ACHN (cell line): ENCODE data around the gene GPER1.
A peak's percentile ranks its signal among the peaks of the same experiment; 100 is the strongest.

Source experiments
- DNase-seq: peaks from one replicate; pipeline ENCODE4 v3.0.0-alpha.2; 2015
- in situ Hi-C: cut with HindIII; loops from 2 replicates; pipeline ENCODE4 v1.10.0; 2017; ENCODE audit warnings: low sequenced_read_pairs, low pct_ligation_motif_present, low pct_unique_long_range_greater_than_20kb

Gene GPER1

DNA sequence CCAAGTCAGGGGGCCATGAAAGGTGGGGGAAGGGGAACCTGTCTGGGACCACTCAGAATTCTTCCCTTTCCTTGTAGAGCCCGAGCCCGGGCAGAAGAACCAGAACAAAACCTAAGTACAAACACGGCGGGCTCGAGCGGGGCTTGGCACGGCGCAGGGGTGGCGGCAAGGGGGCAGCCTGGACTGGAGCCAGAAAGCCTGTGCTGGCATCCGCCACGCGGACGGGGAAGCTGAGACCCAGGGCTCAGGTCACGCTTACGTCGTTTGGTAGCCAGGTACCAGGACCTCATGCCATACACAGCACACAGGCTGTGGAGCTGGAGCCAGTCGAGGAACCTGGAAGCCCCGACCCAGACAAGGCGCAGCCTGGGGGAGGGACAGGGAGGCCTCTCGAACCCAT is 6.6 kb upstream of the GPER1 start:
- no peak for DNase-seq
- in situ Hi-C loops: no loop called here

DNA sequence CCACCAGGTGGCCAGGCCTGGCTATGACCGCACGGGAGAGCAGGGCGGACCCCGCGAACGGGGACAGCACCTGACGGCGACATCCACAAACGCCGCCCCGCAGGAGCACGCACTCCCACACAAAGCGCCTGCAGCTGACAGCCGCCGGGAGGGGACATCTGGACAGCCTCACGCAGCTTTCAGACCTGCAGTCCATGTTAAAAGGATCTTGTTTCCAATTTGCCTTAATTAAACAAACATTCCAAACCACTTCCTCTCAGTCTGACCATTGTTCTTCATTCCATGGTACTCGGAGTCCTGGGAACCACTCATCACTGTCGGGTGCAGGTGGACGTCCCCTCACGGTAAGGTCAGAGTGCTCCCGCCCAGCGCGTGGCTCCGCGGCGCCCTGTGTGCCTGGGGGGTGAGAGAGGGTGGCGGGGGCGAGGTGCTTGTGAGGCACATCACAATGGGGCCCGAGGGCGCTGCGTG is 5.9 kb upstream of the GPER1 start:
- no peak for DNase-seq
- in situ Hi-C loops: no loop called here

DNA sequence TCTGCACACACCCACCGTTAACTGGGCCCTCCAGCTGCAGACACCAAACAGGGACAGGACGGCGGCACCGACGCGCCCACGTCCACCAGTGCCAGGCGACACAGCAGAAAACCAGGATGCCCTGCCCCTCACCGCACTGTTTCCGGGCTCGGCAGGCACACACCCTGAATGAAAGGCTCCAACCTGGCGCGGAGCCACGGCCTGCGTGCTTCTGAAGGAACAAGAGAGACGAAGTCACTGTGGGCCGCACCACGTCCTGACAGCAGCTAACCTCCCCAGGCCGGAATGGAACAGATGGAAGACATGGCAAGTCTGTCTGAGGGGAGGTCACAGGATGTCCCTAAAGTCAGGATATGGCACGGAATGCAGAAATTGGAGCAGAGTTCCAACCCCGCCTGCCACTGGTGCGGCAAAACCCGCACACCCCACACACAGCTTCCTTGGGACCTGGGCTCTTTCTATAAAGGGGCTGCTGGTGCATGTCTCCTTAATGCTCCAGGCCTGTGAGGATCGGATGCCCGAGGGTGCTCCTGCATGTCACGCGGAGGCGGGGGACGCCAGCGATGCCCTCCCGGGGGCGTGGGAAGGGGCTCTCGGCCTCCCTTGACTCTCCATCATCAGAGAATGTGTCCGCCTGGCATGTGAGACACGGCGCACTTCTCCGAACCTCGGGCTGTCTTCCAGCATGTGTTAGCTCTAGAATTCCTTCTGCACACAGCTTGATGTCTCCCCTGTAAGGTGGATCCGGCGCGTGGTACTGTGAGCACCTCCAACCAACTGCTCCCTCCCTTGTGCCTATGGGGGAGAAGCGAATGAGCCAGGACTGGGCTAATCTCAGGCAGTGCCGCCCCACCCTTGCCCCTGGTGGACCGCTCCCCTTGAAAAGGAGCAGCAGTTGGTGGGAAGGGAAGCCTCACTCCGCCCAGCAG is 3.9 kb upstream of the GPER1 start:
- no peak for DNase-seq
- in situ Hi-C loops: no loop called here

DNA sequence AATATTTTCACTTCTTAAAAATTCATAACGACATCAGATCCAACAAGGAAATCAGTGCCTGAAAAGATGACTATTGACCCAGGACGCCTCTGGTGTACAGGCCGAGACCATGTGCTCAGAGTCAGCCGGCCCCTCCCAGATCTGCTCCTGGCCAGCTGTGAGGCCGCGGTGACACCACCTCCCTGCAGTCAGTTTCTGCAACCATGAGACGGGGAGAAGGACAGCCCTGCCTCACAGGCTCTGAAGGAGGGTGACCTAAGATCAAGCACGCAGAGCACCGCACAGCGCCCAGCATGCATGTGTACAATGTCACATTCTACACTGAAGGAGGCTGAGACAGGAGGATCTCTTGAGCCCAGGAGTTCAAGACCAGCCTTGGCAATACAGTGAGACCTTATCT is 2.6 kb upstream of the GPER1 start:
- DNase-seq: no peak
- in situ Hi-C loops: no loop called here

DNA sequence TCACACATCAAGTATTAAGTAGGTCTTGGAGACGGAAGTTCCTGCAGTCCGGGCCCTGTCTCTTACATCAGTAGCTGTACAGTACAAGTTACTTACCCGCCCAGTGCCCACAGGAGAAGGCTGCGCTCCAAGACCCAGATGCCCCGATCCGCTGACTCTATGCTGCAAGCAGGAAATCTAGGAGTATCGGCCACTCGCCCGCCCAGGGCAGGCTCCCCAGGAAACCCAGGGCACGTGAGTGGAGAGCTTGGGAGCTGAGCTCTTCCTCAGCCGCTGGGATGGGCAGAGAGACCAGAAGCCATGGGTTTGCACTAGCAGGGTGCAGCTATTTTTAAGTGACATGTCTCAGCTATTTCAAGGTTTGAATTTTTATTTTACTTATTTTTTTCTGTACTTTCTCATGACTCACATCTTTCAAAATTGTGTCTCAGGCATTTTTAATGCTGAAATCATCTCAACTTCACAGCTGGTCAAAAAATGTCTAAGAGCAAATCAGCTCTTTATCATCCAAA is 1.9 kb upstream of the GPER1 start:
- no peak for DNase-seq
- in situ Hi-C loops: no loop called here

DNA sequence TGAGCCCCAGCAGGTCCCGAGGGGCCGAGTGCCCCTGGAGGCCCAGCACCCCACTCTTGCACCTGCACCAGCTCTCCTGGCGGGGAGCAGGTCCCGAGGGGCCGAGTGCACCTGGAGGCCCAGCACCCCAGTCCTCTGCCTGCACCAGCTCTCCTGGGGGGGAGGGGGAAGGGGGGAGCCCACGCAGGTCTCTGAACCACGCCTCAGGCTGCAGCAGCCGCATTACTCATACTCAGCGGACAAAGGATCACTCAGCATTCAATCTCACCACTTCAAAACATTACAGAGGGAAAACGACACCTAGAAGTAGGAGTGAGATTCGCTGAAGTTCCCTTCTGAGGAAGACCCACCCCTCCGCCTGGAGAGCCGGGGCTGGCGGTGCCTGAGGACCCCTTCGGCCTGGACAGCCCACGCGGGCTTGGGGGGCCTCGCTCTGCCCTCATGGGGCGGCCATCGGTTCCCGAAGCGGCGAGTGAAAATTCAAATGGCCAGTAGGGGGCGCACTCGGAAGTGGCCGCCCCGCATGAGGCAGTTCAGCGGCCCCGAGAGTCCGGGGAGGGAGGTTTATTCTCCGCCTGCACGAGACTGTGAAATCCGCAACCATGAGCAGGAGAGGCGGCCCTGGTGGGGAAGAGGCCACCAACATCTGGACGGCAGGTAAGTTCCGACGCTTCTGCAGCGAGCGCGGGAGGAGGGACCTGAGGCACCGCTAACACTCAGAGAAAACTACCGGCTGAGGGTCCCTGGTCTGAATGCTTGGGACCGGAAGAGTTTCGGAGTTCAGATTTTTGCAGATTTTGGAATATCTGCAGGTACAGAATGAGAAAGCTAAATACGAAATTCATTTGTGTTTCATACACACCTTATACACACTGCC is 1.1 kb upstream of the GPER1 start:
- in situ Hi-C loops: no loop called here
- peak; percentile 77 for DNase-seq

DNA sequence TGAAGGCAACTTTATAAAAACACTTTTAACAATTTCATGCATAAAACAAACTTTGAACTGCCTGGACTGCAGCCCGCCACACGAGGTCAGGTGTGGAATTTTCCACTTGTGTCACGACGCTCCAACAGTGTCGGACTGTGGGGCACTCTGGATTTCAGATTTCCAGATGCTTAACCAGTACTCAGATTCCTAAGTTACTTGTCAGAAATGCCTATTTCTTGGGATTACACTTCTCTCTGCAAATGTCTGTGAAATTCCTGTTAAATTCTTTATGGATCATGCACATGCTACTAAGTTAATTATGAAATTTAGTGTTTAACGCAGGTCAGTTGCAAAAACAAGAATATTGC is 473 bp upstream of the GPER1 start:
- in situ Hi-C loops: no loop called here
- DNase-seq: no peak

DNA sequence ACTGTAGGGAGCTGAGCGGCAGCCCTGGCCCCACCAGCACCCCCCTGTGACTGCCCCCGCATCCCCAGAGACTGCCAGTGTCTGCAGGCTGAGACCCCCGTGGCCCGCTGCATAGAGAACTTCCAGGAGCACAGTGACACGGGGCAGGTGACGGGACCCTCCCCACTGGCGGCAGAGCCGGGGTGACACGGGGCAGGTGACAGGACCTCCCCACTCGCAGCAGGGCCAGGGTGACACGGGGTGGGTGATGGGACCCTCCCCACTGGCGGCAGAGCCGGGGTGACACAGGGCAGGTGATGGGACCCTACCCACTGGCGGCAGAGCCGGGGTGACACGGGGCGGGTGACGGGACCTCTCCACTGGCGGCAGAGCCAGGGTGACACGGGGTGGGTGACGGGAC is 2.3 kb downstream of the GPER1 start:
- no peak for DNase-seq
- in situ Hi-C loops: no loop called here

DNA sequence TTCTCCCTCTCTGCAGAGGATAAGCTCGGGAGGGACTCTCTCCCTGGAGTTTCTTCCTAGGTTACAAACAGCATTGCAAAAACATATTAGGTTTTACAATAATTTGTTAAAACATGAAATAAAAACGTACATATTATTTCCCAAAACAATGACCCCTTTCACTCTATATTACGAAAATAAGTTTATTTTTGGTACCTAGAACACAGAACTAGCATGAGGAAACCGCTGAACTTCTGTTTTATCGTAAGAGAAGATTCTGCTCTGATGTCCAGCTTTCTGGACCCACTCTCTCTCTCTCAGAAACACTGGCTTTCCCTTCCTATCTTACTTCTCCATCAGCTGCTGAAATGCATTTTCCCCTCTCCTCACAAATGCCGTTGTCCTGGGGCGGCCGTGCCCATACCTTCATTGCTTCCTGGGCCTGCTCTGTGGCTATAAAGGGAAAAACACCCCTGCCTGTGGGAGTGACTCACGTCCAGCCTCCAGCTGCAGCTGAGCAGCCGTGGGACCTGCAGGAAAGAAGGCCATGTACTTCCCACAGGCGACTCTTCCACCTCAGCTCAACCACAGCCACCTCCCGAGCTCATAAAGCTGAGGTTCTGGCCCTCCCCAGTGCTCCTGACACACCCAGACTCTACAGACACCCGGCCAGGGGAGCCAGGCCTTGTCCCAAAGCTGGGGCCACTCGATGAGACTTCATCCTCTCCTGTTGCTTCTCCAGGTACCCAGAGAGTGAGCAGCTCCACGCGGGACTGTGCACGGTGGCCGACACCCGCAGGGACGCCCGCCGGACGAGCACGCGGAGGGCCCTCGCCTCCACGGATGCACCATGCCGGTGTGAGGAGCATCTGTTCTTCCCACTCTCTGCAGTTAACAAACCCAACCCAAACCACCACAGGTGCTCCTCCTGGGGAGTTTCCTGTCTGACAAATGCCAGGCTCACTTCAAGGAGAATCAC is 3.1 kb downstream of the GPER1 start:
- in situ Hi-C loops: no loop called here
- no peak for DNase-seq

DNA sequence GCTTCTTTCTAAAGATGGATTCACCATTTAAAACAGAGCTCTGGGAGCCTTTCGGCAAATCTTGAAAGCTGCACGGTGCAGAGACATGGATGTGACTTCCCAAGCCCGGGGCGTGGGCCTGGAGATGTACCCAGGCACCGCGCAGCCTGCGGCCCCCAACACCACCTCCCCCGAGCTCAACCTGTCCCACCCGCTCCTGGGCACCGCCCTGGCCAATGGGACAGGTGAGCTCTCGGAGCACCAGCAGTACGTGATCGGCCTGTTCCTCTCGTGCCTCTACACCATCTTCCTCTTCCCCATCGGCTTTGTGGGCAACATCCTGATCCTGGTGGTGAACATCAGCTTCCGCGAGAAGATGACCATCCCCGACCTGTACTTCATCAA is 3.7 kb downstream of the GPER1 start:
- in situ Hi-C loops: no loop called here
- DNase-seq: no peak

DNA sequence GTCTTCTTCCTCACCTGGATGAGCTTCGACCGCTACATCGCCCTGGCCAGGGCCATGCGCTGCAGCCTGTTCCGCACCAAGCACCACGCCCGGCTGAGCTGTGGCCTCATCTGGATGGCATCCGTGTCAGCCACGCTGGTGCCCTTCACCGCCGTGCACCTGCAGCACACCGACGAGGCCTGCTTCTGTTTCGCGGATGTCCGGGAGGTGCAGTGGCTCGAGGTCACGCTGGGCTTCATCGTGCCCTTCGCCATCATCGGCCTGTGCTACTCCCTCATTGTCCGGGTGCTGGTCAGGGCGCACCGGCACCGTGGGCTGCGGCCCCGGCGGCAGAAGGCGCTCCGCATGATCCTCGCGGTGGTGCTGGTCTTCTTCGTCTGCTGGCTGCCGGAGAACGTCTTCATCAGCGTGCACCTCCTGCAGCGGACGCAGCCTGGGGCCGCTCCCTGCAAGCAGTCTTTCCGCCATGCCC is 4.3 kb downstream of the GPER1 start:
- no peak for DNase-seq
- in situ Hi-C loops: no loop called here

DNA sequence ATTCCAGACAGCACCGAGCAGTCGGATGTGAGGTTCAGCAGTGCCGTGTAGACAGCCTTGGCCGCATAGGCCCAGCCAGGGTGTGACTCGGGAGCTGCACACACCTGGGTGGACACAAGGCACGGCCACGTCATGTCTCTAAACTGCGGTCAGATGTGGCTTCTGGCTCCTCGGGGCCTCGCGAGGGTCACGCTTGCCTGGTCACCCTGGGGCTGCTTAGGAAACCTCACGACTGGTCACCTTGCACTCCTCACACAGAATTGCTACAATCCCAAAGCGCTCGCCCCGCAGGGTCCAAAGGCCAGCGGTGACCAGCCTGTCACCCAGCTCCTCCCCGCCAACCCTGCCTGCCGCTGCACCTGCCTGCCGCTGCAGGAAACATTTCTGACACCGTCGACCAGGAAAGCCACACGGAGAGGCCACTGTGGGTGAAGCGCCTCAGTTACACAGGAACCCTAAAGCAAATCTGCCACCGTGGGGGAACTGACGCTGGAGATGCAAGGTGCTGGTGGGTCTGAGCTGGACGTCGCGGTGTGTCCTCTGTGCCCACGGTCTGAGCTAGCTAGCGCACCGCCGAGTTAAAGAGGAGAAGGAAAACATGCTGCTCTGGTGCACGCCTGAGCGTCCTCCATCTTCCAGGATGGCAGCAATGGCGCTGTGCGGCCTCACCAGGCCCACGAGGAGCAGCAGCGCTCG is 5.0 kb downstream of the GPER1 start:
- in situ Hi-C loops: no loop called here
- no peak for DNase-seq

DNA sequence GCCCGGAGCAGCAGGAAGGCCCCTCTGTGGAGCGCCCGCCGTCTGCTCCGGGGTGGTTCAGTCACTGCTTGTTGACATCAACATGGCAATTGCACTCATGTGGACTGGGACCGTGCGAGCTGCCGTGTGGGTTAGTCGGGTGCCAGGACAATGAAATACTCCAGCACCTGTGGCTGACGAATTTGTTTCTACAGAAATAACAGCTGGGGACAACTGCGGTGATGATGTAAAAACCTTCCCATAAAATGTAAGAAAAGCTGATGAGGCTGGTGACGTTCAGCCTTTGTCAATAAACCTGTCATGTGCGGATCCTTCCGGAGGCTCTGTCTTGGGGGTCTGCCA is 5.6 kb downstream of the GPER1 start:
- no peak for DNase-seq
- in situ Hi-C loops: no loop called here

DNA sequence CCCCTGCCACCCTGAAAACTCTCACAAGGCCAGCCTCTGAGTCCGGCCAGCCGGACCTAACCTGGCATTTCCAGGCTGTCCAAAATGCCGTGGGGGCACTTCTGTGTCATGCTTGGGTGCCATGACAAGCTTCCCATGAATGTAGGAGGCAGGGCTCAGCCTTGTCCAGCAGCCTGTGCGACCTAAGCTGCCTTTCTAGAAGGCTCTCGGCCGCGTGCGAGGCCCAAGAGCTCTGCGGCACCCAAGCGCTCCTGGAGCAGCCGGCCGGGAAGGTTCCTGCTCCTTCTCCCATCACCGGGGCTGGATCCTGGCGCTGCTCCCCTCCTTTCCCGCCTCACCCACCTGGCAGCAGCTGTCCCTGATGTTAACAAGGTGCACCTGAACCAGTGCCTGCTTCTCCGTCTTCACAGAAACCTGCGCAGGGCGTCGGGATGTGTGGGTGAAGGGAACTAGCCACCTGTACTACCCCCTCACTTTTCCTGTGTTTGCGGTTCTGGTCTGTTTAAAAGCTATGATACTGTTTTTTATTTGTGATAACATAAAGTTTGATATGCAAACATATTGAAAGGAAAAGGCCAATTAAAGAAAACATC is 6.1 kb downstream of the GPER1 start:
- in situ Hi-C loops: no loop called here
- no peak for DNase-seq

DNA sequence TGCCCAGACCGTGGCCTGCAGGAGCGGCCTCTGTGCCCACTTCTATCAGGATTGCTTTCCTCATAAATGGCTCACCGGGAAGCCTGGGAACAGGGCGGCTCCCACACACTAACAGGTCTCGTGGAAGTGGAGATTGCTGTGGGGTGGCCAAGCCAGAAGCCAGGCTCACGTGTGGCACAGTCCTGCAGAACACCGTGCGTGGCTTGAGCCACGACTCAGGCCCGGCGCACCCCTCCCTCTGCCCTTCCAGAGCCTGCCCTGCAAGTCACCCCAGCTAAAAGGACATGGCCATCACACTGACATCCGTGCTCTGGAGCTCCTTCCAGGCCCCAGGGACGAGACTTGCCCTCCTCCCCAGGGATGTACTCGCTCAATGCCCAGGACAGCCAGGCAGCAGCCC is 7.0 kb downstream of the GPER1 start:
- in situ Hi-C loops: no loop called here
- DNase-seq: no peak

DNA sequence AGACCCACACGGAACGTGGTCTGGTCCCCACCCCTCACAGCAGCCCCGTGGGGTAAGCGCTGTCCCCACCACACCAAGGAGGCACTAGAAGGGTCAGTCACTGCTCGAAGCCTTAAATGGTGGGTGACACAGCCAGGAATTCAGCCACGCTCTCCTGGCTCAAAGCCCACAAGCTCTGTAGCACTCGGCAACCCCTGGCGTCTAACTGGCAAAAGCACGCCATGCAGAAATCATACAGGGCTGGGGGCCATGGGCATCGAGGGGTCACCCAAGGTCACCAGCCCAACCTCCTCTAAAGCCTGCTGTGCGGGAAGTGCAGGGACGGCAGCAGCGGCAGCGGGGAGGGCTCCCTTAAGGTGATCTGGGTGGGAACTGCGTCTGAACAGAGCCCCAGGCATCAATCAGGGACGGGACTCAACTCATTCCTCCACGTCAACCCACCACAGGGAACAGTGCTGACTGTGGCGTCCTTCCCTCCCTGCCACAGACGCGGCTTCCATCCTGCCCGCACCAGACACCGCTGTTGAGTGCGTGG is 7.8 kb downstream of the GPER1 start:
- DNase-seq: no peak
- in situ Hi-C loops: no loop called here
